Measurements from ENCODE around the gene DACH1. TPM values are rescaled to one million over a fixed set of nuclear protein-coding genes. Genes with fewer than 3 reads are reported as not detected.

Gene DACH1
- polyA plus RNA-seq, 3 donors: 0.03 to 0.69 (median 0.26) TPM

- Histone ChIP-seq H3K27me3 (ENCODE audit: control insufficient read depth in 2 of 2, insufficient read depth in 2 of 2, low read length in 2 of 2) (no peaks in the 10 kb centered on the region), H3K4me3 (replicated peaks in 1 of 3; ENCODE audit: low read depth in 2 of 3, low read length in 3 of 3) (no peak overlapping the region), H3K4me2 (replicated peaks; ENCODE audit: extremely low read depth, low read length, poor library complexity, severe bottlenecking) (no peak overlapping the region), H3K36me3 (replicated peaks in 1 of 2; ENCODE audit: control insufficient read depth in 1 of 2, insufficient read depth in 2 of 2, low read length in 2 of 2) (no peaks in the 10 kb centered on the region), H3K27ac (ENCODE audit: low read depth in 1 of 2, low read length in 2 of 2) (no peak overlapping the region), H3K4me1 (ENCODE audit: control insufficient read depth in 1 of 2, insufficient read depth in 2 of 2, low read length in 2 of 2) (peaks cover 4 to 7% of the 10 kb centered on the region in 2 donors), H3K79me2 (ENCODE audit: insufficient read depth, low read length) (peaks cover 37% of the 10 kb centered on the region), H4K20me1 (ENCODE audit: insufficient read depth, low read length) (no peaks in the 10 kb centered on the region), H2AFZ (ENCODE audit: insufficient read depth, low read depth, low read length, poor library complexity, severe bottlenecking) (no peak overlapping the region), H3K9ac (ENCODE audit: insufficient read depth, low read length, poor library complexity, severe bottlenecking) (no peak overlapping the region), H3K9me3 (replicated peaks in 1 of 2; ENCODE audit: control insufficient read depth in 1 of 2, insufficient read depth in 1 of 2, low read length in 2 of 2) (no peaks in the 10 kb centered on the region)
- Mint-ChIP-seq H3K4me1 (peaks cover 7% of the 10 kb centered on the region), H3K27ac (no peak overlapping the region), H3K27me3 (ENCODE audit: low read depth in 3 of 3) (peaks cover 0 to 1% (median 0%) of the 10 kb centered on the region in 3 donors), H3K4me3 (no peak overlapping the region), H3K36me3 (no peaks in the 10 kb centered on the region), H3K9me3 (peaks cover 0 to 2% (median 0%) of the 10 kb centered on the region in 7 donors)
- intact Hi-C loops (cut with micrococcal nuclease): no loop called here
- 100% methylated on average over 1 of the region's 1 CpG for WGBS (ENCODE audit: insufficient coverage)
- DNase-seq: no peak
- no peak for TF ChIP-seq CTCF (IDR thresholded peaks at IDR 0.05)
These were observed 49.7 kb downstream of the DACH1 start for GRCh38 chr13:71817335-71817734.

GRCh38 chr13:71814806-71815360, 52.1 kb downstream of the DACH1 start:
- no peaks in the 10 kb centered on the region for H4K20me1 ChIP-seq (ENCODE audit: insufficient read depth, low read length)
- no peak overlapping the region for H3K4me2 ChIP-seq (replicated peaks; ENCODE audit: extremely low read depth, low read length, poor library complexity, severe bottlenecking)
- H3K9me3 ChIP-seq (replicated peaks in 1 of 2; ENCODE audit: control insufficient read depth in 1 of 2, insufficient read depth in 1 of 2, low read length in 2 of 2): no peaks in the 10 kb centered on the region
- Mint-ChIP-seq H3K4me1 (no peaks in the 10 kb centered on the region), H3K27ac (no peak overlapping the region), H3K36me3 (no peaks in the 10 kb centered on the region), H3K9me3 (peaks cover 0 to 2% (median 0%) of the 10 kb centered on the region in 7 donors), H3K4me3 (no peak overlapping the region), H3K27me3 (ENCODE audit: low read depth in 3 of 3) (peaks cover 0 to 1% (median 0%) of the 10 kb centered on the region in 3 donors)
- intact Hi-C loops (cut with micrococcal nuclease): no loop called here
- WGBS (ENCODE audit: insufficient coverage): no CpG with 5 or more reads among the region's 4 CpGs
- H2AFZ ChIP-seq (ENCODE audit: insufficient read depth, low read depth, low read length, poor library complexity, severe bottlenecking): no peak overlapping the region
- no peak overlapping the region for H3K9ac ChIP-seq (ENCODE audit: insufficient read depth, low read length, poor library complexity, severe bottlenecking)
- H3K27ac ChIP-seq (ENCODE audit: low read depth in 1 of 2, low read length in 2 of 2): no peak overlapping the region
- no peaks in the 10 kb centered on the region for H3K4me1 ChIP-seq (ENCODE audit: control insufficient read depth in 1 of 2, insufficient read depth in 2 of 2, low read length in 2 of 2)
- H3K79me2 ChIP-seq (ENCODE audit: insufficient read depth, low read length): peaks cover 29% of the 10 kb centered on the region
- no peak overlapping the region for H3K4me3 ChIP-seq (replicated peaks in 1 of 3; ENCODE audit: low read depth in 2 of 3, low read length in 3 of 3)
- DNase-seq: no peak
- no peaks in the 10 kb centered on the region for H3K27me3 ChIP-seq (ENCODE audit: control insufficient read depth in 2 of 2, insufficient read depth in 2 of 2, low read length in 2 of 2)
- no peak for TF ChIP-seq CTCF (IDR thresholded peaks at IDR 0.05)
- no peaks in the 10 kb centered on the region for H3K36me3 ChIP-seq (replicated peaks in 1 of 2; ENCODE audit: control insufficient read depth in 1 of 2, insufficient read depth in 2 of 2, low read length in 2 of 2)

Measured in CD14-positive monocyte (primary cell).